Neural crest cell (in vitro differentiated cells): ENCODE results near the gene PPWD1. TPM values are rescaled to one million over a fixed set of nuclear protein-coding genes. Genes with fewer than 3 reads are reported as not detected.
A peak's percentile ranks its signal among the peaks of the same experiment; 100 is the strongest.

Experiments used
- DNase-seq: peaks from one replicate; pipeline ENCODE4 v3.0.0; 2021; ENCODE audit warnings: low read depth, mixed read lengths, low spot score
- H3K27ac Mint-ChIP-seq: one replicate; pipeline ENCODE4 v1.8.0; 2021; ENCODE audit warnings: mild to moderate bottlenecking, mixed read lengths; ENCODE audit not compliant: unreplicated experiment
- H3K27me3 Mint-ChIP-seq: 2 replicates; pipeline ENCODE4 v1.8.0; 2021; ENCODE audit warnings: low read depth, mild to moderate bottlenecking, mixed read lengths
- H3K36me3 Mint-ChIP-seq: 2 replicates; pipeline ENCODE4 v1.8.0; 2021; ENCODE audit warnings: low read depth, mild to moderate bottlenecking, mixed read lengths
- H3K4me1 Mint-ChIP-seq: 2 replicates; pipeline ENCODE4 v1.8.0; 2021; ENCODE audit warnings: mixed read lengths
- H3K4me3 Mint-ChIP-seq: one replicate; pipeline ENCODE4 v1.8.0; 2021; ENCODE audit warnings: mild to moderate bottlenecking, mixed read lengths
- H3K9me3 Mint-ChIP-seq: 2 replicates; pipeline ENCODE4 v1.8.0; 2021; ENCODE audit warnings: mixed read lengths
- total RNA-seq: library from RNA; stranded (reverse); gene quantifications from 2 replicates; pipeline ENCODE4 v1.2.1, GENCODE V29; 2021
- TF ChIP-seq, protein P1 (sequence below): fragments of 200-600 bp; sonication (generic); conservative IDR thresholded peaks from 2 replicates; pipeline ENCODE4 v1.5.0; 2021; ENCODE audit warnings: antibody characterized with exemption, mild to moderate bottlenecking

Gene PPWD1
- total RNA-seq, 1 donor from 2014 or later: 38.6 TPM

DNA sequence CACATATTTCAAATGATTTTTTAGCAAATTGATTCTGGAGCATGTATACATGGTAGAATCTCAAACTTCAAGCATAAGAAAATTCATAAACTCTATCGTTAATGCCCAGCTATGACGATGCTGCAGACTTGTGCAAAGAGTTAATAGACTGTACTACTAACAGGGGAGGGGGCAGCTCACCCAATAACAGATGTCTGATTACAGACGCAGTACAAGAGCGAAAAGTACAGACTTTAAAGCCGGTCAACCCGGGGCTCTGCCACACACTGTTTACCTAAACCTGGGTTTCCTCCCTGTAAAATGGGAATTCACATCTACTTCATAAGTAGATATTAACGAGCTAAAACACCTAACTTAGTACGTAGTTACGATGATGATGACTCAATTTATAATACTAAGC is 60.4 kb downstream of the PPWD1 start:
- Mint-ChIP-seq H3K36me3 (peaks cover 3% of the 10 kb centered on the region), H3K27ac (peak overlapping the region; percentile 98), H3K4me1 (peaks cover 34% of the 10 kb centered on the region), H3K4me3 (peak overlapping the region; percentile 100), H3K27me3 (no peaks in the 10 kb centered on the region), H3K9me3 (no peaks in the 10 kb centered on the region)
- no peak for DNase-seq
- TF ChIP-seq, protein P1, sequence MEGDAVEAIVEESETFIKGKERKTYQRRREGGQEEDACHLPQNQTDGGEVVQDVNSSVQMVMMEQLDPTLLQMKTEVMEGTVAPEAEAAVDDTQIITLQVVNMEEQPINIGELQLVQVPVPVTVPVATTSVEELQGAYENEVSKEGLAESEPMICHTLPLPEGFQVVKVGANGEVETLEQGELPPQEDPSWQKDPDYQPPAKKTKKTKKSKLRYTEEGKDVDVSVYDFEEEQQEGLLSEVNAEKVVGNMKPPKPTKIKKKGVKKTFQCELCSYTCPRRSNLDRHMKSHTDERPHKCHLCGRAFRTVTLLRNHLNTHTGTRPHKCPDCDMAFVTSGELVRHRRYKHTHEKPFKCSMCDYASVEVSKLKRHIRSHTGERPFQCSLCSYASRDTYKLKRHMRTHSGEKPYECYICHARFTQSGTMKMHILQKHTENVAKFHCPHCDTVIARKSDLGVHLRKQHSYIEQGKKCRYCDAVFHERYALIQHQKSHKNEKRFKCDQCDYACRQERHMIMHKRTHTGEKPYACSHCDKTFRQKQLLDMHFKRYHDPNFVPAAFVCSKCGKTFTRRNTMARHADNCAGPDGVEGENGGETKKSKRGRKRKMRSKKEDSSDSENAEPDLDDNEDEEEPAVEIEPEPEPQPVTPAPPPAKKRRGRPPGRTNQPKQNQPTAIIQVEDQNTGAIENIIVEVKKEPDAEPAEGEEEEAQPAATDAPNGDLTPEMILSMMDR: no peak

DNA sequence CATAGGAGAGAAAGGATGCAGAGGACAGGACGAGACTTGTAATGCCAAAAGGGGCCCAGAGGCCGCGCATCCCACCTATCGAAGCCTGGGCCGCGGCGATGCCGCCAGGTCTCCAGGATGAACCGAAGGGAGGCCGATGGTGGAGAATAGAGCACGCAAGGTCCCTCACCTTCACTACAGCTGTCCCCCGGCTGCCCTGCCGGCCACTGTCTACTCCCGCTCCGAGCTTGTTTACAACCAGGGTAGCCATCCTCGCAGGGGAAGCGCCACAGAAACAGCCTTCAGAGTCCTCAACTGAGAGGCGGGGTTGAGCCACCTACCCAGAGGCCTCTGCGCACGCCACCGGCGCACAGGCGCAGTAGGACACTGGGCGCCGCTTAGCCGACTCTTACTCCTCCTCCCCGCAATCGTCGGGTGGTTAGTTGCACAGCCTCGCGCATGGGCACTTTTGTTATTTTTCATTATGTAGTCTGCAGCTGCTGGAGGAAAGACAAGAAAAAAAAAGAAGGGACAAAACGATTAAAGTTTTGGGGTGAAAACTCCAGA is 61.0 kb downstream of the PPWD1 start, which contains the start of gene TRIM23:
Gene TRIM23, minus strand, starts transcription at position 309 of the 546 bp plus-strand sequence. Its CDS starts 59 bp downstream, at position 250.
- TF ChIP-seq, protein P1: no peak
- Mint-ChIP-seq H3K9me3 (no peaks in the 10 kb centered on the region), H3K27ac (peak within 1 kb of the TSS; percentile 98), H3K4me1 (peaks cover 34% of the 10 kb centered on the region), H3K36me3 (peaks cover 3% of the 10 kb centered on the region), H3K4me3 (peak within 1 kb of the TSS; percentile 100), H3K27me3 (no peaks in the 10 kb centered on the region)
- DNase-seq: peak; percentile 78

- H3K4me1 Mint-ChIP-seq: peaks cover 34% of the 10 kb centered on the region
- H3K4me3 Mint-ChIP-seq: peak within 1 kb of the TSS; percentile 100
- H3K36me3 Mint-ChIP-seq: peaks cover 6% of the 10 kb centered on the region
- peak within 1 kb of the TSS; percentile 98 for H3K27ac Mint-ChIP-seq
- no peaks in the 10 kb centered on the region for H3K9me3 Mint-ChIP-seq
- H3K27me3 Mint-ChIP-seq: no peaks in the 10 kb centered on the region
- TF ChIP-seq, protein P1: peak; percentile 32
- DNase-seq: peak; percentile 57
Measured at GRCh38 chr5:65624571-65625555, 61.8 kb downstream of the PPWD1 start, which contains the start of the genes SHLD3 and TRAPPC13. Gene SHLD3 (plus strand): TSS chr5:65625027. CDS start chr5:65629588, 4,561 bp downstream. Gene TRAPPC13 (plus strand): TSS chr5:65625027. CDS start chr5:65625061, 34 bp downstream.

GRCh38 chr5:65625743-65626142 is 62.6 kb downstream of the PPWD1 start:
- Mint-ChIP-seq H3K27ac (peak overlapping the region; percentile 43), H3K36me3 (peaks cover 7% of the 10 kb centered on the region), H3K9me3 (no peaks in the 10 kb centered on the region), H3K4me3 (peak overlapping the region; percentile 100), H3K4me1 (peaks cover 34% of the 10 kb centered on the region), H3K27me3 (no peaks in the 10 kb centered on the region)
- TF ChIP-seq, protein P1: no peak
- no peak for DNase-seq

DNA sequence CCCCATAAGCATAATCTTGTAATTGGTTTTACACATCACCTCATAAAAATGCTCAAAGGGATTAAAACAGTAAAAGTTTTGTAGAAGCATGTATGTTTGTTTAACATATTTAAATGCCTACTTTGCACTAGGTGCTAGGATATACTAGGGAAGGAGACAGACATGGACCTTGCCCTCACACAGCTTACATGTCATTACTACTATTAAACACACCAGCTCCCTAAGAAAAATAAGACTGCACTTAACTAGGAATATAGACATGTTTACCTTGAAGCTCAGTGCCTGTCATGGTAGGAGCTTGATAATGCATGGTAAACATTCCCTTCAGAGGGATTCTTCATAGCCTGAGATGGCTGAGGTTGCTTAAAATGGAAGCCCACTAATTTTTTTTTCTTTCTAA is 67.9 kb downstream of the PPWD1 start:
- Mint-ChIP-seq H3K4me3 (peak overlapping the region; percentile 51), H3K4me1 (peaks cover 5% of the 10 kb centered on the region), H3K36me3 (peaks cover 7% of the 10 kb centered on the region), H3K9me3 (no peaks in the 10 kb centered on the region), H3K27ac (no peak overlapping the region), H3K27me3 (no peaks in the 10 kb centered on the region)
- no peak for DNase-seq
- TF ChIP-seq, protein P1: no peak

Other genes with a start within 250 kb of the PPWD1 start
- gene ADAMTS6, start 81.4 kb upstream of the PPWD1 start, total RNA-seq: 7.1 and 8.2 TPM in 2 replicates
- gene CENPK, start 128 bp upstream of the PPWD1 start, total RNA-seq: 55.2 and 66.4 TPM in 2 replicates
- 11.6 and 12.7 TPM in 2 replicates for gene TRIM23, start 61.0 kb downstream of the PPWD1 start, total RNA-seq
- gene SHLD3, start 61.7 kb downstream of the PPWD1 start, total RNA-seq: 3.8 and 4.3 TPM in 2 replicates
- gene TRAPPC13, start 61.7 kb downstream of the PPWD1 start, total RNA-seq: 21.7 and 24.9 TPM in 2 replicates
- gene SGTB, start 158.8 kb downstream of the PPWD1 start, total RNA-seq: 15.0 and 15.8 TPM in 2 replicates
- gene NLN, start 158.9 kb downstream of the PPWD1 start, total RNA-seq: 51.7 and 55.2 TPM in 2 replicates